AG10803 (cell line): ENCODE measurements around the gene MMP10.

Experiments used
- DNase-seq: peaks from one replicate; pipeline ENCODE4 v3.0.0; 2010; ENCODE audit warnings: low read depth
- H3K4me3 ChIP-seq: 2 replicates; pipeline ENCODE4 v1.5.1; 2011; ENCODE audit warnings: mild to moderate bottlenecking, low read length, control low read depth
- CTCF ChIP-seq: conservative IDR thresholded peaks from 2 replicates; pipeline ENCODE4 v1.5.1; 2011; ENCODE audit warnings: mild to moderate bottlenecking, low read length, control low read depth, inconsistent platforms

The MMP10 gene

GRCh38 chr11:102783720-102784119 is 3.3 kb upstream of the MMP10 start:
- H3K4me3 ChIP-seq = no peak overlapping the region
- no peak for TF ChIP-seq CTCF
- DNase-seq = no peak

GRCh38 chr11:102783016-102783415 is 2.6 kb upstream of the MMP10 start:
- no peak for DNase-seq
- no peak for TF ChIP-seq CTCF
- no peak overlapping the region for H3K4me3 ChIP-seq

DNA sequence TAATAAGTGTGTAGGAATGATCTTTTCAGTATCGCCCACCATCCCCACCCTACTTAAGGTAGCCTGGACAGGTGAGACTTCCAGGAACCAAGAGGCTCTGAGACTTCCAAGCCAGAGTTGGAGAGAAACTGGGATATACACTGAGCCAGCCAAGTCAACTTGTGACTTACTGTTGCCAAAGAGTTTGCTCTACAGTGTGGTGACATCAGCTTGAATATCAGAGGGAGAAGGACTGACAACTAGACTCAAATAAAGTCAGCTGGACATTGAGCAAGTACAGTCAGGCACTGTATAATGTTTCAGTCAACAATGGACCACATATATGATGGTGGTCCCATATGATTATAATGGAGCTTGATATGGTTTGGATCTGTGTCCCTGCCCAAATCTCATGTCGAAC is 1.2 kb upstream of the MMP10 start:
- no peak for DNase-seq
- H3K4me3 ChIP-seq = no peak overlapping the region
- TF ChIP-seq CTCF = no peak

DNA sequence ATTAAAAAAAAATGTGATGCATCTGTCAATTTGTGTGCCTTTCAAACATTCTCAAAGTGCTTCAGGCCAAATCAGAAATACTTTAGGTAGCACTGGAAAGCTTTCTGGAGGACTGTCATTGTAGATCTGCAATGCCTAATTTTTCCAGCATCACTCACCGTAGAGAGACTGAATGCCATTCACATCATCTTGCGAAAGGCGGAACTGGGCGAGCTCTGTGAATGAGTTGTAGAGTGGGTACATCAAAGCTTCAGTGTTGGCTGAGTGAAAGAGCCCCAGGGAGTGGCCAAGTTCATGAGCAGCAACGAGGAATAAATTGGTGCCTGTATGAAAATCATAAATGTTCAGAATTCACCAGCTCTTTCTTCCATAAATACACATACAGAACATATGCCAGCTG is 4.0 kb downstream of the MMP10 start:
- no peak for TF ChIP-seq CTCF
- H3K4me3 ChIP-seq = no peak overlapping the region
- DNase-seq = no peak

DNA sequence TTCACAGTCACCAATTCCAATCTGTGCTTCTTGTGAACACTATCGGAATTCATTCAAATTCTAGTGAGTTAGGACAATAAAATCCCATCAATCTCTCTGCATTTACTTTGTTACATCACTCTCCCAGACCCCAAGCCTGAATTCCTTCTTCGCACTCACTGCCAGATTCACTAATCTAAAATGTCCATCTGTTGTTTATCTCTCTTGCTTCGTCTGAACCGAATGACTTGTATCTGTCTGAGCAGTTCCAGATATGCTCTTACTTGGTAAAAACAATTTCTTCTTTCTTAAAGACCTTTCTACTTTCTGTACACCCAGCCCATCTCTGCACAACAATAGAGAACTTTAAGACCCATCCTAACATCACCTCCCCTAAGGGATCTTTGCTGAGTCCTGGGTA is 7.0 kb downstream of the MMP10 start:
- no peak for TF ChIP-seq CTCF
- H3K4me3 ChIP-seq = no peak overlapping the region

DNA sequence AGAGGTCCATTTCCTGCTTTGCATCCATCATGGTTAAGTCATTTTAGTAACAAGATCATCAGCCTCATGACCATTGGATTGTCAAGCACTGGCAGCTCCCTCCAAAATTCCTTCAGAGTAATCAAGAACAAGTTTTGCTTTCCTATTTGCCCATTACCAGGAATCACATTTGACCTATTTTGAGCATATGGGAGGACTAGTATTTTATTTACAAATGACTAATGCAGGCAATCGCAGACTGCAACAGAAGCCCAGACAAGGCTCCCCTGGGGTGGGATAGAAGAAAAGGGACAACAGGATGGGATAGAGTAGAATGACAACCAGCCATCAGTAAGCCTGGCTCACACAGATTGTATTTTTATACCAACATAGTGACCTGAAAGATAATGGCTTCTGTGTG is 9.1 kb downstream of the MMP10 start:
- H3K4me3 ChIP-seq = no peak overlapping the region
- no peak for TF ChIP-seq CTCF
- DNase-seq = no peak

More for the DNA sequence above, 7.0 kb downstream of the MMP10 start:
- no peak for DNase-seq

GRCh38 chr11:102770191-102770590 is 10.2 kb downstream of the MMP10 start:
- DNase-seq = no peak
- no peak overlapping the region for H3K4me3 ChIP-seq
- TF ChIP-seq CTCF = no peak
